VCaP (cell line): ENCODE results near the gene C2orf42.
"Not testable (repeated sequence)": the region's sequence is repeated elsewhere in the genome, so short reads cannot be mapped to it uniquely, and the experiment has no call there.

Source experiments
- H3K27ac ChIP-seq: fragments of 450-650 bp; 2 replicates; pipeline ENCODE4 v1.5.1; 2017
- TF ChIP-seq, protein P1 (sequence below): fragments of 450-650 bp; conservative IDR thresholded peaks from 2 replicates; pipeline ENCODE4 v1.5.1; 2017; ENCODE audit warnings: mild to moderate bottlenecking, moderate library complexity

C2orf42 gene

GRCh38 chr2:70115646-70116442 lies 75.0 kb downstream of the C2orf42 start:
- no peak overlapping the region for H3K27ac ChIP-seq
- TF ChIP-seq, protein P1, sequence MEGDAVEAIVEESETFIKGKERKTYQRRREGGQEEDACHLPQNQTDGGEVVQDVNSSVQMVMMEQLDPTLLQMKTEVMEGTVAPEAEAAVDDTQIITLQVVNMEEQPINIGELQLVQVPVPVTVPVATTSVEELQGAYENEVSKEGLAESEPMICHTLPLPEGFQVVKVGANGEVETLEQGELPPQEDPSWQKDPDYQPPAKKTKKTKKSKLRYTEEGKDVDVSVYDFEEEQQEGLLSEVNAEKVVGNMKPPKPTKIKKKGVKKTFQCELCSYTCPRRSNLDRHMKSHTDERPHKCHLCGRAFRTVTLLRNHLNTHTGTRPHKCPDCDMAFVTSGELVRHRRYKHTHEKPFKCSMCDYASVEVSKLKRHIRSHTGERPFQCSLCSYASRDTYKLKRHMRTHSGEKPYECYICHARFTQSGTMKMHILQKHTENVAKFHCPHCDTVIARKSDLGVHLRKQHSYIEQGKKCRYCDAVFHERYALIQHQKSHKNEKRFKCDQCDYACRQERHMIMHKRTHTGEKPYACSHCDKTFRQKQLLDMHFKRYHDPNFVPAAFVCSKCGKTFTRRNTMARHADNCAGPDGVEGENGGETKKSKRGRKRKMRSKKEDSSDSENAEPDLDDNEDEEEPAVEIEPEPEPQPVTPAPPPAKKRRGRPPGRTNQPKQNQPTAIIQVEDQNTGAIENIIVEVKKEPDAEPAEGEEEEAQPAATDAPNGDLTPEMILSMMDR = no peak

- TF ChIP-seq, protein P1 = no peak
- no peak overlapping the region for H3K27ac ChIP-seq
These were observed 77.3 kb downstream of the C2orf42 start for GRCh38 chr2:70113359-70114070.

GRCh38 chr2:70111752-70112591 lies 78.8 kb downstream of the C2orf42 start:
- TF ChIP-seq, protein P1 = no peak
- H3K27ac ChIP-seq = no peak overlapping the region

DNA sequence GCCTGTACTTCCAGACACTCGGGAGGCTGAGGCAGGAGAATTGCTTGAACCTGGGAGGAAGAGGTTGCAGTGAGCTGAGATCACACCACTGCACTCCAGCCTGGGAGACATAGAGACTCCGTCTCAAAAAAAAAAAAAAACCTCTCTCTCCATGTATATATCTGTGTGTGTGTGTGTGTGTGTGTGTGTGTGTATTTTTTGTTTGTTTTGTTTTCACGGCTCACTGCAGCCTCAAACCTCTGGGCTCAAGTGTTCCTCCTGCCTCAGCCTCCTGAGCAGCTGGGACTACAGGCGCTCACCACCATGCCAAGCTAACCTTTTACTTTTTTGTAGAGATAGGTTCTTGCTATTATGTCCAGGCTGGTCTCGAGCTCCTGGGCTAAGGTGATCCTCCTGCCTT lies 80.4 kb downstream of the C2orf42 start:
- H3K27ac ChIP-seq = not testable (repeated sequence)

GRCh38 chr2:70106138-70106537 lies 84.7 kb downstream of the C2orf42 start:
- H3K27ac ChIP-seq = not testable (repeated sequence)

- TF ChIP-seq, protein P1 = no peak
- no peak overlapping the region for H3K27ac ChIP-seq
These were observed 86.3 kb downstream of the C2orf42 start for GRCh38 chr2:70104231-70105111.

GRCh38 chr2:70103531-70104061 lies 87.2 kb downstream of the C2orf42 start:
- TF ChIP-seq, protein P1 = no peak
- H3K27ac ChIP-seq = no peak overlapping the region

DNA sequence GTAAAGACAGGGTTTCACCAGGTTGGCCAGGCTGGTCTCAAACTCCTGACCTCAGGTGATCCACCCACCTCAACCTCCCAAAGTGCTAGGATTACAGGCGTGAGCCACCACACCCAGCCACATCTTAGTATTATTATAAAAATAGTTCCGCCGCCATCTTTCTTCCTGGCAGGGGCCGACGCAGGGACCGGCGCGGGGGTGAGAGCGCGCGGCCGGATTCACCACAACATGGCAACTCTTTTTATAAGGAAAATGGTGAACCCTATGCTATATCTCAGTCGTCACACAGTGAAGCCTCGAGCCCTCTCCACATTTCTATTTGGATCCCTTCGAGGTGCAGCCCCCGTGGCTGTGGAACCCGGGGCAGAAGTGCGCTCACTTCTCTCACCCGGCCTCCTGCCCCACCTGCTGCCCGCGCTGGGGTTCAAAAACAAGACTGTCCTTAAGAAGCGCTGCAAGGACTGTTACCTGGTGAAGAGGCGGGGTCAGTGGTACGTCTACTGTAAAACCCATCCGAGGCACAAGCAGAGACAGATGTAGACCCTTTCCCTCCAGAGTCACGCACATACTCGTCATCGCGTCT lies 88.4 kb downstream of the C2orf42 start:
- H3K27ac ChIP-seq = not testable (repeated sequence)

DNA sequence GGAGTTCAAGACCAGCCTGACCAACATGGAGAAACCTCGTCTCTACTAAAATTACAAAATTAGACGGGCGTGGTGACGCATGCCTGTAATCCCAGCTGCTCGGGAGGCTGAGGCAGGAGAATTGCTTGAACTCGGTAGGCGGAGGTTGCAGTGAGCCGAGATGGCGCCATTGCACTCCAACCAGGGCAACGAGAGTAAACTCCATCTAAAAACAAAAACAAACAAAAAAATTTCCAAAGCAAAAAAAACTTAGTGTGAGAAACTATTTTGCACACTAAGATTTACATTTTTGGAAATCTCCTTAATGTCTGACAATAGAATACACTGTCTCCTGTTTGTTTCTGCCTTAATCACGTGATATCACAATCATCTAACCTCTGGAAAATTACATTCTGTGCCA lies 89.1 kb downstream of the C2orf42 start:
- not testable (repeated sequence) for H3K27ac ChIP-seq
